HG02678 (cell line): ENCODE results near the gene OPTC.

ENCODE experiments used
- ATAC-seq: cut with Tn5 transposase; IDR thresholded peaks from one replicate; pipeline ENCODE4 v1.9.1; 2021; ENCODE audit warnings: mild to moderate bottlenecking, moderate library complexity; ENCODE audit not compliant: unreplicated experiment

Gene OPTC

GRCh38 chr1:203556047-203556851 lies 62.3 kb downstream of the OPTC start:
- no peak for ATAC-seq

- ATAC-seq = no peak
Observed at GRCh38 chr1:203557390-203557789, 63.4 kb downstream of the OPTC start.

DNA sequence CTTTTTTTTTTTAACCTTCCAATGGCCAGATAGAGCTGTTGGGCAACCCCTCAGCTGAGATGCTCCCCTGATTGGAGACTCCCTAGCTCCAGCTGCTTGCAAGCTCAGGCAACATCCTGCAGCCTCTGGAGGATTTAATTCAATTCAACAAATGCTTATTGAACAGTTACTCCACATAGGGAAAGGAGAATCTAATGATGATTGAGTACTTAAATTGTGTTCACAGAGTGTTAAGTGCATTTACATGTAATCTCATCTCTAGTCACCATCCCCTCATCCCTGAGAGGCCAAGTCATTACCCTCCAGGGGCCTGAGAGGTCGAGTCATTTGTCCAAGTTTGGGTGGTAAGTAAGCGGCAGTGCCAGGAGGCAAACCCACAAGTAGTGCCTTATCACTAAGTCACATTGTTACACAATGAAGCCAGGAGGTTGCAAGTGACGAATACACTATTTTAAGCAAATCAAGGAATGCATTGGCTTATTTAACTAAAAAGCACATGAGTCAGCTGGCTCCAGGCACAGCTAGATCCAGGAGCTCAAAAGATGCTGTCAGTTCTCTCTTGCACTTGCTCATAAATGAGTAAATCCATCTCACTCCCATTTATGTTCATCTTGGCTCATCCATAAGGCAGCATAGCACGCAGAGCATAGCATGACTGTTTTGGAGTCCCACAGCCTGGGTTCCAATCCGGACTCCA lies 64.3 kb downstream of the OPTC start:
- ATAC-seq = no peak
